ENCODE results near the gene SYNDIG1.

The SYNDIG1 gene

DNA sequence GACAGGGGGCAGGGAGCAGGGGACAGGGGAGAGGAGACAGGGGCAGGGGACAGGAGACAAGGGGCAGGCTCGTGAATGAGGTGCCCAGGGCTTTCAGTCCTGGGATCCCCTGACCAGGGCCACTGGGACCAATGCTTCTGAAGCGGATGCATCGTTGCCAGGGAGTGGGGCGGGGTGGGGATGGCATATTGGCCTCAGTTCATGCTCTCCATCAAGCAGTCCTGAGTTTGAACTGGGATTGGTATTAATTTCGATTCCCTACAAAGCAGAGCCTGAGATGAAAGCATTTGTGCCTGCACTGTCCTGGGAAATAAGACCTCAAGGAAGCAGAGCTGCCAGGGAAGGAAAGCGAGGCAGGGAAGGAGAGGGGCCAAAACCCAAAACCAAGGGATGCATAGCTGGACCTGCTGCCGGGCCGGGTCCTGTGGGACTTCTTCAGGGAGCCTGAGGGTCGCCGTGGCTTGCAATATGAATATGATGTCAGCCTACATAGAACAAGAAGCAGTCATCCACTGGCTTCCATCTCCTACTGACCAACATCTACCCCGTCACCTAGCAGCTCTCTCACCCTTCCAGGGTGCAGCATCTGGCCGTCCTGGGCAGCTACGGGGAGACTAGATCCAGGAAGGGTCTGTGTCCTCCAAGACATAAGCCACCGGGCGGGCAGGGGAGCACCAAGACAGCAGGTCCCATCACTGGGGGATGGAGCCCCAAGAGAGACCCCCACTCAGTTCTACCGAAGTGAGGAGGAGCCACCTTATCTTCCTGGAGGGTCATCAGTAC lies 233.3 kb downstream of the SYNDIG1 start:
- Histone ChIP-seq H3K14ac (ENCODE audit: low read length in 2 of 2) (no peak overlapping the region), H2BK12ac (ENCODE audit: low read length in 2 of 2) (no peak overlapping the region), H4K91ac (ENCODE audit: low read length) (no peak overlapping the region), H2BK15ac (ENCODE audit: low read depth, poor library complexity, severe bottlenecking) (no peak overlapping the region), H3K36me3 (ENCODE audit: control insufficient read depth in 1 of 2, insufficient read depth in 2 of 2, low read depth in 1 of 2, low read length in 2 of 2) (no peaks in the 10 kb centered on the region), H4K8ac (ENCODE audit: low read length) (no peak overlapping the region), H2AK5ac (ENCODE audit: low read length, severe bottlenecking) (no peak overlapping the region), H3K9ac (ENCODE audit: low read length) (no peak overlapping the region), H3K27ac (ENCODE audit: low read length, poor library complexity, severe bottlenecking) (no peak overlapping the region), H3K9me3 (ENCODE audit: control insufficient read depth, low read length) (no peaks in the 10 kb centered on the region), H2AFZ (ENCODE audit: low read depth, low read length) (no peak overlapping the region), H3K23ac (ENCODE audit: low read length in 2 of 2) (no peak overlapping the region), H3K4me2 (ENCODE audit: low read length, poor library complexity, severe bottlenecking) (no peak overlapping the region), H3K4me3 (ENCODE audit: insufficient read depth in 1 of 2, low read depth in 1 of 2, low read length in 2 of 2) (no peak overlapping the region), H3K4me1 (ENCODE audit: control insufficient read depth, insufficient read depth, low read depth, low read length) (no peaks in the 10 kb centered on the region), H2BK5ac (ENCODE audit: low read depth, low read length, poor library complexity, severe bottlenecking) (no peak overlapping the region), H3K27me3 (ENCODE audit: control insufficient read depth in 1 of 2, insufficient read depth in 1 of 2, low read length in 2 of 2) (peaks cover 35 to 54% of the 10 kb centered on the region in 2 experiments), H3K18ac (ENCODE audit: low read depth in 1 of 2, low read length in 2 of 2) (no peak overlapping the region), H2BK120ac (ENCODE audit: low read depth, low read length) (no peak overlapping the region), H3K4ac (ENCODE audit: low read depth in 1 of 2, low read length in 2 of 2) (no peak overlapping the region), H3K79me1 (replicated peaks; ENCODE audit: low read length, poor library complexity, severe bottlenecking) (no peaks in the 10 kb centered on the region)
- DNase-seq, result no peak
- WGBS, result 82% methylated on average over 16 of the region's 16 CpGs

DNA sequence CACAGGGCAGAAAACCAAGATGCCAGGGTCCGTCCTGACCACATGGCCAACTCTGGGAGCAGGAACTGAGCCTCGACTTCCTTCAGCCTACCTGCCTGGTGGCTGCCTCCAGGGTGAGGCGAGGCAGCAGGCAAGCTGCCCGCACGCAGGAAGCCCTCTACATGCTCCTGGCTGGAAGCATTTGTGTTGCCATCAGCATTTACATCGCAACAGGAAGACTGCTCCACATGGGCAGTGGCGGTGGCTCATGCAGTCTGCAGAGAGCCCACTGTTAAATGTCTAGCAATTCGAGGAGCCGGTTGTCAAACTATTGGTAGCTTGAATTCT lies 233.8 kb downstream of the SYNDIG1 start:
- Histone ChIP-seq H3K27ac (ENCODE audit: low read length, poor library complexity, severe bottlenecking) (no peak overlapping the region), H3K79me1 (replicated peaks; ENCODE audit: low read length, poor library complexity, severe bottlenecking) (no peaks in the 10 kb centered on the region), H2AFZ (ENCODE audit: low read depth, low read length) (no peak overlapping the region), H3K18ac (ENCODE audit: low read depth in 1 of 2, low read length in 2 of 2) (no peak overlapping the region), H3K4me2 (ENCODE audit: low read length, poor library complexity, severe bottlenecking) (no peak overlapping the region), H3K4ac (ENCODE audit: low read depth in 1 of 2, low read length in 2 of 2) (no peak overlapping the region), H2BK15ac (ENCODE audit: low read depth, poor library complexity, severe bottlenecking) (no peak overlapping the region), H2BK5ac (ENCODE audit: low read depth, low read length, poor library complexity, severe bottlenecking) (no peak overlapping the region), H4K8ac (ENCODE audit: low read length) (no peak overlapping the region), H2BK120ac (ENCODE audit: low read depth, low read length) (no peak overlapping the region), H3K4me1 (ENCODE audit: control insufficient read depth, insufficient read depth, low read depth, low read length) (no peaks in the 10 kb centered on the region), H3K36me3 (ENCODE audit: control insufficient read depth in 1 of 2, insufficient read depth in 2 of 2, low read depth in 1 of 2, low read length in 2 of 2) (no peaks in the 10 kb centered on the region), H4K91ac (ENCODE audit: low read length) (no peak overlapping the region), H3K9ac (ENCODE audit: low read length) (no peak overlapping the region), H2BK12ac (ENCODE audit: low read length in 2 of 2) (no peak overlapping the region), H3K9me3 (ENCODE audit: control insufficient read depth, low read length) (no peaks in the 10 kb centered on the region), H2AK5ac (ENCODE audit: low read length, severe bottlenecking) (no peak overlapping the region), H3K14ac (ENCODE audit: low read length in 2 of 2) (no peak overlapping the region), H3K27me3 (ENCODE audit: control insufficient read depth in 1 of 2, insufficient read depth in 1 of 2, low read length in 2 of 2) (peaks cover 36 to 52% of the 10 kb centered on the region in 2 experiments), H3K23ac (ENCODE audit: low read length in 2 of 2) (no peak overlapping the region), H3K4me3 (ENCODE audit: insufficient read depth in 1 of 2, low read depth in 1 of 2, low read length in 2 of 2) (no peak overlapping the region)
- DNase-seq, result no peak
- 85% methylated on average over 9 of the region's 9 CpGs for WGBS

DNA sequence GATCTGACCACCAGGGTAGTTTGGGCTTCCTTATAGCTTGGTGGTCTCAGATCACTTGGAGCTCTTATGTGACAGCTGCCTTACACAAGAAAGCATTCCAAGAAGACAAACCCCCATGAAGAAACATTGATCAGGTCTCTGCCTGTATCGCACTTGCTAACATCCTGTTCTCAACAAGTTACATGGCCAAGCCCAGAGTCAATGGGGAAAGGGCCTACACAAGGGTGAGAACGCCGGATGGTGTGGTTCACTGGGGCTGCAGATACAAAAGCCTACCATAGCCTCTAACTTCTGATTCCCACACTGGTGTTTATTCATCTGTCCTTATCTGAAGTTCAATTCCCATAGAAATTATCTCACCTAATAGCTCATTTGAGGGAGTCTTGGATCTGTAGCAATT lies 235.5 kb downstream of the SYNDIG1 start:
- WGBS, result 96% methylated on average over 3 of the region's 3 CpGs
- Histone ChIP-seq H3K4me2 (ENCODE audit: low read length, poor library complexity, severe bottlenecking) (no peak overlapping the region), H4K91ac (ENCODE audit: low read length) (no peak overlapping the region), H3K9ac (ENCODE audit: low read length) (no peak overlapping the region), H3K14ac (ENCODE audit: low read length in 2 of 2) (no peak overlapping the region), H3K4me3 (ENCODE audit: insufficient read depth in 1 of 2, low read depth in 1 of 2, low read length in 2 of 2) (no peak overlapping the region), H3K4me1 (ENCODE audit: control insufficient read depth, insufficient read depth, low read depth, low read length) (no peaks in the 10 kb centered on the region), H2AK5ac (ENCODE audit: low read length, severe bottlenecking) (no peak overlapping the region), H4K8ac (ENCODE audit: low read length) (no peak overlapping the region), H3K27me3 (ENCODE audit: control insufficient read depth in 1 of 2, insufficient read depth in 1 of 2, low read length in 2 of 2) (peaks cover 31 to 55% of the 10 kb centered on the region in 2 experiments), H3K36me3 (ENCODE audit: control insufficient read depth in 1 of 2, insufficient read depth in 2 of 2, low read depth in 1 of 2, low read length in 2 of 2) (no peaks in the 10 kb centered on the region), H3K23ac (ENCODE audit: low read length in 2 of 2) (no peak overlapping the region), H2AFZ (ENCODE audit: low read depth, low read length) (no peak overlapping the region), H2BK5ac (ENCODE audit: low read depth, low read length, poor library complexity, severe bottlenecking) (no peak overlapping the region), H3K4ac (ENCODE audit: low read depth in 1 of 2, low read length in 2 of 2) (no peak overlapping the region), H2BK15ac (ENCODE audit: low read depth, poor library complexity, severe bottlenecking) (no peak overlapping the region), H2BK12ac (ENCODE audit: low read length in 2 of 2) (no peak overlapping the region), H2BK120ac (ENCODE audit: low read depth, low read length) (no peak overlapping the region), H3K79me1 (replicated peaks; ENCODE audit: low read length, poor library complexity, severe bottlenecking) (no peaks in the 10 kb centered on the region), H3K9me3 (ENCODE audit: control insufficient read depth, low read length) (no peaks in the 10 kb centered on the region), H3K18ac (ENCODE audit: low read depth in 1 of 2, low read length in 2 of 2) (no peak overlapping the region), H3K27ac (ENCODE audit: low read length, poor library complexity, severe bottlenecking) (no peak overlapping the region)
- no peak for DNase-seq

DNA sequence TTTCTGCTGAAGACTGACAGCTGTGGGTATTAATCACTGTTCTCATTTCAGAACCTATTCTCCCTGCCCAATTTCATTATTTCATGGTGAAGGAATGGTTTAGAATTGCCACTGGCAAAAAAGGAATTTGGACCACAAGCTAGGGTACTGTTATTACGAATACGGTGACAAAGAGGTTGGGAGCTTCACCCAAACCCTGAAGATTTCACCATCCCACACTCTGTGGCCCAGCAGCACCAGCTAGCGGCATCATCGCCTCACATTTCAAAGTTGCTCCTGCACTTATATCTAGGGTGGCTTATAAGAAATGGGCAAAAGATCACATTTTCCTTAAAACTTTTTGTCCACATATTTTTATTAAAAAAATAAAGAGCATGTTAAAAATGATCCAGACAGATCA lies 236.1 kb downstream of the SYNDIG1 start:
- no peak overlapping the region for H3K27ac ChIP-seq (ENCODE audit: low read length, poor library complexity, severe bottlenecking)
- H4K91ac ChIP-seq (ENCODE audit: low read length), result no peak overlapping the region
- no peak overlapping the region for H3K4ac ChIP-seq (ENCODE audit: low read depth in 1 of 2, low read length in 2 of 2)
- no peak overlapping the region for H3K4me2 ChIP-seq (ENCODE audit: low read length, poor library complexity, severe bottlenecking)
- H3K4me3 ChIP-seq (ENCODE audit: insufficient read depth in 1 of 2, low read depth in 1 of 2, low read length in 2 of 2), result no peak overlapping the region
- no peak overlapping the region for H2BK15ac ChIP-seq (ENCODE audit: low read depth, poor library complexity, severe bottlenecking)
- H3K18ac ChIP-seq (ENCODE audit: low read depth in 1 of 2, low read length in 2 of 2), result no peak overlapping the region
- no peak overlapping the region for H2BK12ac ChIP-seq (ENCODE audit: low read length in 2 of 2)
- H3K14ac ChIP-seq (ENCODE audit: low read length in 2 of 2), result no peak overlapping the region
- H3K9me3 ChIP-seq (ENCODE audit: control insufficient read depth, low read length), result no peaks in the 10 kb centered on the region
- H3K27me3 ChIP-seq (ENCODE audit: control insufficient read depth in 1 of 2, insufficient read depth in 1 of 2, low read length in 2 of 2), result peaks cover 33 to 55% of the 10 kb centered on the region in 2 experiments
- no peaks in the 10 kb centered on the region for H3K4me1 ChIP-seq (ENCODE audit: control insufficient read depth, insufficient read depth, low read depth, low read length)
- H4K8ac ChIP-seq (ENCODE audit: low read length), result no peak overlapping the region
- no peak overlapping the region for H2BK5ac ChIP-seq (ENCODE audit: low read depth, low read length, poor library complexity, severe bottlenecking)
- H2AK5ac ChIP-seq (ENCODE audit: low read length, severe bottlenecking), result no peak overlapping the region
- 70% methylated on average over 2 of the region's 4 CpGs for WGBS
- H2BK120ac ChIP-seq (ENCODE audit: low read depth, low read length), result no peak overlapping the region
- no peaks in the 10 kb centered on the region for H3K79me1 ChIP-seq (replicated peaks; ENCODE audit: low read length, poor library complexity, severe bottlenecking)
- no peak overlapping the region for H3K23ac ChIP-seq (ENCODE audit: low read length in 2 of 2)
- DNase-seq, result no peak
- H3K36me3 ChIP-seq (ENCODE audit: control insufficient read depth in 1 of 2, insufficient read depth in 2 of 2, low read depth in 1 of 2, low read length in 2 of 2), result no peaks in the 10 kb centered on the region
- no peak overlapping the region for H3K9ac ChIP-seq (ENCODE audit: low read length)
- H2AFZ ChIP-seq (ENCODE audit: low read depth, low read length), result no peak overlapping the region
